AG10803 (cell line): ENCODE results near the gene GOLGA6L10.
"Not testable (repeated sequence)": the region's sequence is repeated elsewhere in the genome, so short reads cannot be mapped to it uniquely, and the experiment has no call there.

Experiments
- DNase-seq: peaks from one replicate; pipeline ENCODE4 v3.0.0; 2010; ENCODE audit warnings: low read depth
- H3K4me3 ChIP-seq: 2 replicates; pipeline ENCODE4 v1.5.1; 2011; ENCODE audit warnings: mild to moderate bottlenecking, low read length, control low read depth
- TF ChIP-seq, protein P1 (sequence below): conservative IDR thresholded peaks from 2 replicates; pipeline ENCODE4 v1.5.1; 2011; ENCODE audit warnings: mild to moderate bottlenecking, low read length, control low read depth, inconsistent platforms

The GOLGA6L10 gene

GRCh38 chr15:82371656-82372055 lies 22.4 kb upstream of the GOLGA6L10 start:
- no peak overlapping the region for H3K4me3 ChIP-seq
- no peak for DNase-seq

GRCh38 chr15:82367790-82368189 lies 18.5 kb upstream of the GOLGA6L10 start:
- DNase-seq, H3K4me3 ChIP-seq: not testable (repeated sequence)

More at GRCh38 chr15:82371656-82372055, 22.4 kb upstream of the GOLGA6L10 start:
- TF ChIP-seq, protein P1, sequence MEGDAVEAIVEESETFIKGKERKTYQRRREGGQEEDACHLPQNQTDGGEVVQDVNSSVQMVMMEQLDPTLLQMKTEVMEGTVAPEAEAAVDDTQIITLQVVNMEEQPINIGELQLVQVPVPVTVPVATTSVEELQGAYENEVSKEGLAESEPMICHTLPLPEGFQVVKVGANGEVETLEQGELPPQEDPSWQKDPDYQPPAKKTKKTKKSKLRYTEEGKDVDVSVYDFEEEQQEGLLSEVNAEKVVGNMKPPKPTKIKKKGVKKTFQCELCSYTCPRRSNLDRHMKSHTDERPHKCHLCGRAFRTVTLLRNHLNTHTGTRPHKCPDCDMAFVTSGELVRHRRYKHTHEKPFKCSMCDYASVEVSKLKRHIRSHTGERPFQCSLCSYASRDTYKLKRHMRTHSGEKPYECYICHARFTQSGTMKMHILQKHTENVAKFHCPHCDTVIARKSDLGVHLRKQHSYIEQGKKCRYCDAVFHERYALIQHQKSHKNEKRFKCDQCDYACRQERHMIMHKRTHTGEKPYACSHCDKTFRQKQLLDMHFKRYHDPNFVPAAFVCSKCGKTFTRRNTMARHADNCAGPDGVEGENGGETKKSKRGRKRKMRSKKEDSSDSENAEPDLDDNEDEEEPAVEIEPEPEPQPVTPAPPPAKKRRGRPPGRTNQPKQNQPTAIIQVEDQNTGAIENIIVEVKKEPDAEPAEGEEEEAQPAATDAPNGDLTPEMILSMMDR: no peak

- TF ChIP-seq, protein P1: peak; percentile 34
- not testable (repeated sequence) for DNase-seq, H3K4me3 ChIP-seq
These were observed 16.5 kb upstream of the GOLGA6L10 start for GRCh38 chr15:82365692-82366323.

DNA sequence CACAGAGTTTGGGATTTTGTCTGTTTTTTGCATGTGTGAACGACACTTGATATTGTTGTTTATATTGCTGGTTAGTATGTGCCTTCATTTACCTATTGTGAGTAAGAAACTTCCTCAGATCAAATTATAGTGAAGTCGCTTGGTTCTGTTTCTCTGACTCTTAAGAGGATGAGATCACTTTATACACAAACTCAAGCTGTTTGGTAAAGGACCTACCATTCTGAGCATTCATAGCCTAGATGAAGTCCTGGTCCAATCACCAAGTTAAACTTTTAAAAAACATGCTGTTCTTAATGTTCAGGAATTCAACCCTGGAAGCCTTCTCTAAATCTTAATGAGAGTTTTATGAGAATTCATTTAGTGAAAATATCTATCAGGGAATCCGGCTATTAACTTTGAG lies 15.3 kb upstream of the GOLGA6L10 start:
- H3K4me3 ChIP-seq, DNase-seq: not testable (repeated sequence)

- not testable (repeated sequence) for DNase-seq, H3K4me3 ChIP-seq
These were observed 13.5 kb upstream of the GOLGA6L10 start for GRCh38 chr15:82362790-82363189.

DNA sequence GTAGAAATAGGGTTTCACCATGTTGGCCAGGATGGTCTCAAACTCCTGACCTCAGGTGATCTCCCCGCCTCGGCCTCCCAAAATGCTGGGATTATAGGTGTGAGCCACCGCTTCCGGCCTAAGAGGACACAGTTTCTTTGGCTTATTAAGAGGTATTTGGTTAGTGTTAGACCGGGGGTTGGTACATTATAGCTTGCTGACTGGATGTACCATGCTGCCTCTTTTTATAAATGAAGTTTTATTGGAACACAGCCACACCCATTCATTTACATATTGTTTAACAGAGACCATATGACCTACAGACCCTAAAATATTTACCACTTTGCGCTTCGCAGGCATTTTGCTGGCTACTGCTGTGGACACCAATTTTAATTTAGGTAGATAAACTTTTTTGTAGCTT lies 11.3 kb upstream of the GOLGA6L10 start:
- not testable (repeated sequence) for DNase-seq, H3K4me3 ChIP-seq

- not testable (repeated sequence) for DNase-seq
These were observed 5.8 kb upstream of the GOLGA6L10 start for GRCh38 chr15:82355055-82355454.

DNA sequence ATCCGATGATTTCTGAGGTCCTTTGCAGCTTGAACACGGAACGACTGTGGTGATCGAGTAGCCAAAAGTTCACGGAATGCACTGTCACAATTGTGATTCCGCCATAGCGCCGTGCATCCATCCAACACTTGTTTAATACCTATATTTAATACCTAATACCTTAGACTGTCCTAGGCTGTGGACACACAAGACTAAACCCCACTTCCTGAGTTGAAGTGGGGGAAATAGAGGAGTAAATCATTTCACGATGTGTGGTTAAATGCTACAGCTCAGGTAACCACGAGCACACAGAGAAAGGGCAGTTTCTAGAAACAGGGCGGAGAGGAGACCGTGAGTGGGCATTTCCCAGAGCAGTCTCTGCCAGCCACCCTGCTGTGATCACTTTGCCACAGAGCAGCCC lies 5.3 kb upstream of the GOLGA6L10 start:
- DNase-seq: not testable (repeated sequence)
- peak overlapping the region; percentile 50 for H3K4me3 ChIP-seq

More at GRCh38 chr15:82355055-82355454, 5.8 kb upstream of the GOLGA6L10 start:
- not testable (repeated sequence) for H3K4me3 ChIP-seq

DNA sequence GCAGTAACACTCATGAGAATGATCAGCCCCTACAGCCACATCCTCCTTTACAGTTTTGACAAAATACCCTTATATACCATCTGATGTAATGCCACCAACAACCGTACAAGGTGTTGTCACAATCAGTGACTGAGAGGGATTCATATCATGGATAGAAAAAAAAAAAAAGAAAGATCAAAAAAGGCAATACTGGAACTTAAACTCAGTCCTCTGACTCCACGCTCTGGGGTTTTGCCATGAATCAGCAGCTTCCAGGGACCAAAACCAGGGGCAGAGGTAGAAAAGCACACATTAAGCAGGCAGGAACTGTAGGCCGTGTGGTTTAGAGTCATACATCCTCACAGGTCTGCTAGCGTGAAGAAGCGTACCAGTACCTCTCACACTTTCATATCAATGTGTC lies 1.6 kb downstream of the GOLGA6L10 start:
- DNase-seq, H3K4me3 ChIP-seq: not testable (repeated sequence)

GRCh38 chr15:82345176-82345575 lies 4.1 kb downstream of the GOLGA6L10 start:
- DNase-seq, H3K4me3 ChIP-seq: not testable (repeated sequence)

DNA sequence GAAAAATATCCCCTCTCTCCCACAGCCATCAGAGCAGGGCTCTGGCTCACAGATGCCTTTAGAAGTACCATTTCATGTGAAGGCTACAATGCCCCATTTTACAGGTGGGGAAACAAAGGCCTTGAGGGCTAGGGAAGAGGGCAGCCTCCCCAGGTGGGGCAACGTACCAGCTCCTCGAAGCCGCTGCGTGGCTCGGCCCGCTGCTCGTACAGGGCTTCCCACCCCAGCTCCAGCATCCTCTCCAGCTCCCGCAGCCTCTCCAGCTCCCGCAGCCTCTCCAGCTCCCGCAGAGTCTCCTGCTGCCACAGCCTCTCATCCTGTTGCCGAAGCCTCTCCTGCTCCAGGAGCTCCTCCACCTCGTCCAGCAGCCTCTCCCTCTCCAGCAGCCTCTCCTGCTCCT lies 4.9 kb downstream of the GOLGA6L10 start:
- not testable (repeated sequence) for DNase-seq, H3K4me3 ChIP-seq

DNA sequence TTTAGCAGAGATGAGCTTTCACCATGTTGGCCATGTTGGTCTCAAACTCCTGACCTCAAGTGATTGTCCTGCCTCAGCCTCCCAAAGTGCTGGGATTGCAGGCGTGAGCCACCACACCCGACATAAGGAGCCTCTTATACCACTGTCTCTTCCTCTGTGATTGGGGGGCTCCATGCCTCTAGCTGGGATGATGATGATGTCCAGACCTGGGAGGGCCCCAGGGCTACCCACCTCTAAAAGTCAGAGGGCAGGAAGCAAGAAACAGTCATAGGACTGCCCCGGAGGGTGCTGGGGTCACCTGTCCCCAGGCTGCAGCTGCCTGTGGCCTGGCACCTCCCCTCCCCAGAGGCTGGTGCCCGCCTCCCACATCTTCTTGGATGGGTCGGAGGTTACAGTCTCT lies 5.4 kb downstream of the GOLGA6L10 start:
- H3K4me3 ChIP-seq, DNase-seq: not testable (repeated sequence)

DNA sequence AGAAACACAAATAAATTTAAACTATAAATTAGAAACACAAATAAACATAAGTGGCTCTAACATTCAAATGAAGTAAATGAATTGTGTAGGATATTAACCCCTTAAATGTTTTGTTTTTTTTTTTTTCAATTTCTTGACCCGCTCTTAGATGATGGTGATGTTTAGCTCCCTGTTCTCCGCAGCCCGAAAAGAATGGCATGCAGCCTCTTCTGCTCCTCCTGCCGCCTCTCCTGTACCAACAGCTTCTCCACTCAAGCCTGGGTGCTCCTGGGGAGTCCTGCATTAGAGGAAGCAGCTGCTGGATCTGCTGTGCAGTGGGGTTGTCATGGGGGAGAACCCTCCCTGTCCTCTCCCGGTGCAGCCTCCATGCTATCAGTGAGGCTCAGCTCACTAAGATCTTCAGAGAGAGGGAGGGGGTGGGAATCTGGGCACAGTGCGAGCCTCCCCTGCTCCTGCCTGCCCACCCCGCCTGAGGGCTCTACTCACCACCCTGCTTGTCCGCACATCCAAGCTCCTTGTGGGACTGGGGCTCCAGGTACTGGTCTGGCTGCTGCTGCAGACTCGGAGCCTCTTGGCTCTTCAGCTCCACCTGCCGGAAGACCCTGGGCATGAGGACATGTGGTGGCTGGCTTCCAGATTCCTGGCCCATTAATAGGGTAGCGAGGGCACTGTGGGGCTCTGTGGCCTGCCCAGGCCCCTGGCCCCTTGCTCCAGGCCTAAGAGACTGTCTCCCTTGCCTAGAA lies 6.5 kb downstream of the GOLGA6L10 start:
- DNase-seq, H3K4me3 ChIP-seq: not testable (repeated sequence)

GRCh38 chr15:82338573-82338972 lies 10.7 kb downstream of the GOLGA6L10 start:
- not testable (repeated sequence) for DNase-seq, H3K4me3 ChIP-seq

More for the DNA sequence above, 6.5 kb downstream of the GOLGA6L10 start:
- TF ChIP-seq, protein P1: peak; percentile 8; the same call in 1 of the 2 replicates

DNA sequence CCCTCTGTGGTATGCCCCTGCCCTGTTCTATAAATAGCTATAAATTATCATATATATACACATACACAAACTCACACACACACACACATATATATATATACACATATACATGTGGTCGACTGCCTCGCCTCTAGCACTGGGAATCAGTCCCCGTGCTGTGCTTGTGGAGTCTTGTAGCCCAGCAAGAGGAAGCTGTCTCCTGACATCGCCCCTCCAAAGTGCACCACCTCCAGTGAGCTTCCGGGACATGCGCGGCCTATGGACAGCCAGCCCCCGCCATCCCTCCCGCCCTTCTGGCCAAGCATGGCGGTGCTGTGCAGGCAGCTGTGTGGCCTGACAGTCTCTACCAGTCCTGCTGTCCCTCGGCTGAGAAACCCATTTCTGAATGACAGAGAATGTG lies 11.2 kb downstream of the GOLGA6L10 start:
- not testable (repeated sequence) for H3K4me3 ChIP-seq, DNase-seq

GRCh38 chr15:82337051-82337450 lies 12.2 kb downstream of the GOLGA6L10 start:
- not testable (repeated sequence) for DNase-seq, H3K4me3 ChIP-seq
